Stomach (tissue), 4 donors: ENCODE measurements around the gene TENT5C.

ENCODE experiments used
- CTCF ChIP-seq, 7 experiments: fragments of 450-650 bp in 4 of 7; fragments of 200-600 bp in 3 of 7; sonication (generic) in 3 of 7; IDR thresholded peaks; one replicate each; pipeline ENCODE4 v1.5.1; 2016 to 2019; ENCODE audit warnings: antibody characterized with exemption in 7 of 7, control low read depth in 2 of 7, mild to moderate bottlenecking in 1 of 7
- EP300 ChIP-seq: sonication (generic); formaldehyde crosslinking; IDR thresholded peaks from one replicate; pipeline ENCODE4 v1.6.1; 2017; ENCODE audit warnings: antibody characterized with exemption
- POLR2A ChIP-seq, 4 donors: fragments of 450-650 bp; IDR thresholded peaks; one replicate each; pipeline ENCODE4 v1.6.1; 2016; ENCODE audit warnings: antibody characterized with exemption in 4 of 4, control low read depth in 2 of 4, mild to moderate bottlenecking in 1 of 4, moderate library complexity in 1 of 4

GRCh38 chr1:117638759-117639158 lies 32.9 kb downstream of the TENT5C start:
- no peak for TF ChIP-seq POLR2A (IDR thresholded peaks at IDR 0.05)
- TF ChIP-seq CTCF (IDR thresholded peaks at IDR 0.05): no peak
- TF ChIP-seq EP300: no peak
